HG03558 (cell line): ENCODE results near the gene OR11L1.

Experiments used
- ATAC-seq: cut with Tn5 transposase; IDR thresholded peaks from one replicate; pipeline ENCODE4 v1.9.1; 2021; ENCODE audit warnings: moderate number of reproducible peaks; ENCODE audit not compliant: unreplicated experiment; ENCODE audit errors: extremely low read depth

The OR11L1 gene

GRCh38 chr1:247822060-247822459 is 19.6 kb downstream of the OR11L1 start:
- no peak for ATAC-seq

GRCh38 chr1:247812637-247813036 is 29.1 kb downstream of the OR11L1 start:
- ATAC-seq, result no peak

GRCh38 chr1:247797518-247797917 is 44.2 kb downstream of the OR11L1 start:
- ATAC-seq, result no peak
